Fibroblast of skin of abdomen (primary cell): ENCODE measurements around the gene DTHD1.
A peak's percentile ranks its signal among the peaks of the same experiment; 100 is the strongest.

Experiments used
- DNase-seq: peaks from one replicate; pipeline ENCODE4 v3.0.0-alpha.2; 2013

The DTHD1 gene

GRCh38 chr4:36349938-36350549 lies 68.6 kb downstream of the DTHD1 start:
- DNase-seq: no peak

DNA sequence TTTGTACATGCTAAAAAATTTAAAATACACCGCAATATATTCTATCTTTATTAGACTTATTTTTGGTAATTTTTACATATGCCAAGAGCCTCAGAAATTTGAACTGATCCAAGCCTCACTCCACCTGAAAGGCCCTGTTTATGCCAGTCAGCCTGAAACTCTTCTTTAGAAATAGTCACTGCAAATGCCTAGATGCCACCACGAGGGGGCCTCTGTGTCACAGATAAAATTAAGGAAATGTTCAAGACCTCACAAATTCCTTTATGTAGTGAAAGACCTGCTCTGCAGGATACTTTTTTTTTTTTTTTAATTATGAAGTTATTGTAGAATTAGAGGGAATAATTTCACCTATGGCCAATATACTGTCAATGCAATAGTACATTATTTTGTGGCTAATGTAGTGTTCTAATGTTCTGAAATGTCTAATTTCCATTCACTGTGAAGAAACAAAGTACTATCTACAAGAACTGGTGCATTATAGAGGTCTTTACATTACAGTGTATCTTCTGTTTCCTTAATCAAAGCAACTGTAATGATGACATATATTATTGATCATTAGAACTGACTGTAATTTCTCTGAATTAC lies 69.8 kb downstream of the DTHD1 start:
- DNase-seq: peak; percentile 17

GRCh38 chr4:36353998-36354397 lies 72.6 kb downstream of the DTHD1 start:
- no peak for DNase-seq

DNA sequence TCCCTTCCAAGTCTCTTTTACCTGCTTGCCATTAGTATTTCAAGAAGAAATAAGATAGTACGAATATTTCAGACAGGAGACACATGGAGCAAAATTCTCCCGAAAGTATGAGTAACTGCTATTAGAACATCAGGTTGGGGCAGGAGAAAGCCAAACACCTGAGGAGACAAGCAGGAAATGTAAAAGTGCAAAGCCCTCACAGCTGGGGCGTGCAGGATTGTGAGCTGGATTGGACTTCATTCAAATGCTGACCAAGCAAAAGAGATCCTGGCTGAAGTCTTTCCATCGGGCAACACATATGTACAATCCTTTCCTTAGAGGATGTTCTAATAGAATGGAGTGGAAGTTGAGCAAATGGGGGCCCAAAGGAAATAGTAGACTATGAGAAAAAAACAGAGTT lies 76.8 kb downstream of the DTHD1 start:
- DNase-seq: no peak

DNA sequence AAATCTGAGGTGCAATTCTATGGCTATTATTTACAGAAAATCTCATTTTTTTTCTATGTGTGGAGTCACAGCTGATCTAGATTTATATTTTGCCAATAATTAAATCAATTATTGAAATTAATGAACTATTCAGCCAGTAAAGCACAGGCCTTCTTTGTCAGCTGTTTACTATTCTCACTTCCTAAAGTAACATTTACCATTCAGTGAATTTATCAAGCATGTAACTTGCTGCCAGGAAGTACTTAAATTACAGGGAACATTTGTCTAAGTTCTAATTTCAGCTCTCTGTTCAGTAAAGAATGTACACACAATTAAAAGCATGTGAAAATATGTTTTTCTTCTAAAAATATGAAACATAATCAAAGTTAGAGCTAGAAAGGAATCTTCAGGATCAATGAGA lies 79.3 kb downstream of the DTHD1 start:
- DNase-seq: no peak

- DNase-seq: no peak
Observed at GRCh38 chr4:36363024-36363423, 81.6 kb downstream of the DTHD1 start.

DNA sequence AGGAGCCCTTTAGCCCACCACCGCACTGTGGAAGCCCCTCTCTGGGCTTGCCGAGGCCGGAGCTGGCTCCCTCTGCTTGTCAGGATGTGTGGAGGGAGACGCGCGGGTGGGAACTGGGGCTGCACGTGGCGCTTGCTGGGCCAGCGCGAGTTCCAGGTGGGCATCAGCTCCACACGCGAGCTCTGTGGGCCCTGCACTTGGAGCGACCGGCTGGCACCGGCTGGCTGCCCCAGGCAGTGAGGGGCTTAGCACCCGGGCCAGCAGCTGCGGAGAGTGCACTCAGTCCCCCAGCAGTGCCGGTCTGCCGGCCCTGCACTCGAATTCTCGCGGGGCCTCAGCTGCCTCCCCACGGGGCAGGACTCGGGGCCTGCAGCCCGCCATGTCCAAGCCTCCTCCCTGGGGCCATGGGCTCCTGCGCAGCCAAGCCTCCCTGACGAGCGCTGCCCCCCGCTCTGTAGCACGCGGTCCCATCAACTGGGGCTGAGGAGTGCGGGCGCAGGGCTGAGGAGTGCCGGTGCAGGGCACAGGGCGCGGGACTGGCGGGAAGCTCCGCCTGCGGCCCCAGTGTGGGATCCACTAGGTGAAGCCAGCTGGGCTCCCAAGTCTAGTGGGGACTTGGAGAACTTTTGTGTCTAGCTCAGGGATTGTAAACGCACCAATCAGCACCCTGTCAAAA lies 93.6 kb downstream of the DTHD1 start:
- DNase-seq: no peak

DNA sequence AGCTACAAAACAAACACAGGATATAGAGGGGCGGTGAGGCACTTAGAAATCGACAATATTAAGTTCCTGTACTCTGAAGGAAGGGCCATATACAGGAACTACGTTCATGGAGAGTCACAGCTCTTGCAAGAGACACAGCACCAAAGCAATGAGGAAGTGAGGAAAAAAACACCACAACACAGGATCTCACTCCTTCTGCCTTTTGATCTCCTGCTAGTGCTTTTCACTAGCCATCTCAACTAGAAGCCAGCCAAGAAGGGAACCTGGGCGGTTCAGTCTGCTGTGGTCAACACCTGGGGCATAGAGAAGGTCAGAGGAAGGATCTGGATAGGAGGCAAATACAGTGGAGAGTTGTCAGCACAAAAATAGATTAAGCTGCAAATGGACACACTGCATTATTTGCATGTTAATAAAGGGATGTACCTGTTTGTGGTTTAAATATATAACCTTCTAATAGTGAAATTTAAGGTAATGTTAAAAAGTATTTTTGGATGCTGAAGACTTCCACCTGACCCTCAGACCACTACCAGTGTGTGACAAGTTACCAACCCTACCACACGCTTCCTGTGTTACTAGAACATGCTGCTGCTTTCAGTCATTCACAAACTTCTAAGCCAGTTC lies 104.6 kb downstream of the DTHD1 start:
- DNase-seq: no peak

DNA sequence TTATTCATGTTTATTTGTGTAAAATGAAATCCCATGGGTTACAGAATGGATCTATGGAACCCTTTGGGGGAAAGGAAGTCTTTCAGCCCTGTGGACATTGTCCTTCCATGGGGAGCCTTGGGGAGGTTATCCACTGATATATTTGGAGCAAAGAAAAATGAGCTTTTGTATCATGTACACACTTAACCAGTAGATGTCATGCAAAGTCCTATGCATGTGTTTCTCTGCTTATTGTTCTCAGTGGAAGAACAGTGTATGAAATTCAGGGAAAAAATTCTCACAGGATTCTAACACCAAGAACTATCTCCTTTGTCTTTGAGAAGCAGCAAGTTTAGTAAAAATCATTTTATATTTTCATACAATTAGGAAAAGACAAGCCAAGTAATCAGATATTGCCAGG lies 105.3 kb downstream of the DTHD1 start:
- DNase-seq: no peak

DNA sequence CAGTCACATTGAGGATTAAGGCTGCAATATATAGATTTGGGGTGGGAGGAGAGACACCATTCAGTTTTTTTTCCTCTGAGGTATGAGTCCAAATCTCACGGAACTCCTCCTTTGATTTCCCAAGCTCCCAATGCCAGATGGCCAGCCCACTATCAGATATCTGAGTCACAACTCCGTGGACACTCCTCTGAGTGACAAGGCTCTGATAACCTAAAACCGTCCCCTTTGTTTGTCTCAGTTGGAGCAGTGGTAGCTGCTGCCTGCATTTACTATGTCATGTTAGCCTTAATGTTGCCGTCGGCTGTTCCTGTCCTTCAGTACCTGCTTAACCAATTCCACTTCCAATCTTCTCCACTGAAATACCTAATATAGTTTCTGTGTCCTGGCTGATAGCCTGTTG lies 107.3 kb downstream of the DTHD1 start:
- DNase-seq: no peak

DNA sequence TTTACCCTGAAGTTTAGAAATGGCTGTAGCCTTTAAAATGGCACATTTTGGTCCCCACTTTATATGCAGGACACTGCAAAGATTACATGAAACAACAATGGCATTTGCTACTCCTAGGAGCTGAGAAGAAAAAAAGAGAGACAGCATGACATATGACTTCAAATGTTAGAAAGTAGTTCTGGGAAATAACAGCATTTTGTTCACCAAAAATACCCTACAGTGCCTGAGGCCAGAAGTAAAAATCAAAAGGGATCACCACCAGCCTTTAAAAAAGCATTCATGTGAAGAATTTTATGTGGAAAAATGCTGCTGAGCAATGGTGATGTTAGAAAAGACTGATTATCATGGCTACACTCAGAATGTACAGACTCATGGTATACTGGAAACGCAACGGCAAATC lies 110.0 kb downstream of the DTHD1 start:
- no peak for DNase-seq

DNA sequence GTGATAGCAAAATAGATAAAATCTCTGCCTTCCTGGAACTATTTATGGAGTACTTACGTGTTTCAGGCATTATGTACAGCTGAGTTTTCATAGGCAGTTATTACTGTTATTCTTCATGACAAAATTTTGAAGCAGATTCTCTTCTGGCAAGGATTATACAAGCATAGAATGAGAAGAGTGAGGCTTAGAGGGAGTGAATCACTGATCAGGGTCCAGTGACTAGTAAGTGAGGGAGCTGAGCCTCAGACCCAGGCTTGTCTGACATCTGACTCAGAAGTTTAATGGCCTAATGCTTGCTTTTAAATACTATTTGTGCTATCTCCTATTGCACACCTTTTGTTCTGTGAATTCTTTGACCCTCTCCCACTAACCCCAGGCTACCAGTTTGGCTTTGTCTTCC lies 110.6 kb downstream of the DTHD1 start:
- DNase-seq: peak; percentile 3

DNA sequence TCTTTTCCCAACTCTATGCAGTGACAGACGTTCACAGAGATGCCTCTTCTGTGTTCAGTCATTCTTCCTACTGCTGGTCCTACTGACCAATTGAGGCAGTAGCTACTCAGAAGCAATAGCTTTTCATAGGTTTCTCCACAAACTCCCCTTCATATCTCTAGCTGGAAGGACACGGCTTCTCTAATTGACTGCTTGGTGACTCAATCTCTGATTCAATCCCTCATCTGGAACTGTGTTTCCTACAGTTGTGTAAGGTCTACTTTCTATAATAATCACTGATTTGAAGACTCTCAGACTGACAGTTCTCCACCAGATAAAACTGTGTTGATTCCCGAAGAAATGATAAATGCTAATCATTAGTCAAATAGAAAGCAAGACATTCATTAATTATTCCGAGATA lies 111.5 kb downstream of the DTHD1 start:
- DNase-seq: no peak
